Stimulated activated naive CD8-positive, alpha-beta T cell treated with anti-CD3 and anti-CD28 coated beads, Interleukin-15, Interleukin-2, amounts not matched to agents 100 ng/mL and 50 ng/mL, for 24 hours (primary cell): ENCODE results near the gene ADCY5.

Experiments
- H3K27ac Mint-ChIP-seq: one replicate; pipeline ENCODE4 v1.8.0; 2021; ENCODE audit warnings: mild to moderate bottlenecking, mixed read lengths
- H3K27me3 Mint-ChIP-seq: one replicate; pipeline ENCODE4 v1.8.0; 2021; ENCODE audit warnings: mixed read lengths
- H3K36me3 Mint-ChIP-seq: one replicate; pipeline ENCODE4 v1.8.0; 2021; ENCODE audit warnings: low read depth, mixed read lengths
- H3K4me1 Mint-ChIP-seq: one replicate; pipeline ENCODE4 v1.8.0; 2021; ENCODE audit warnings: low read depth, mixed read lengths
- H3K4me3 Mint-ChIP-seq: one replicate; pipeline ENCODE4 v1.8.0; 2021; ENCODE audit warnings: mild to moderate bottlenecking, mixed read lengths
- H3K9me3 Mint-ChIP-seq: one replicate; pipeline ENCODE4 v1.8.0; 2021; ENCODE audit warnings: mixed read lengths

The ADCY5 gene

DNA sequence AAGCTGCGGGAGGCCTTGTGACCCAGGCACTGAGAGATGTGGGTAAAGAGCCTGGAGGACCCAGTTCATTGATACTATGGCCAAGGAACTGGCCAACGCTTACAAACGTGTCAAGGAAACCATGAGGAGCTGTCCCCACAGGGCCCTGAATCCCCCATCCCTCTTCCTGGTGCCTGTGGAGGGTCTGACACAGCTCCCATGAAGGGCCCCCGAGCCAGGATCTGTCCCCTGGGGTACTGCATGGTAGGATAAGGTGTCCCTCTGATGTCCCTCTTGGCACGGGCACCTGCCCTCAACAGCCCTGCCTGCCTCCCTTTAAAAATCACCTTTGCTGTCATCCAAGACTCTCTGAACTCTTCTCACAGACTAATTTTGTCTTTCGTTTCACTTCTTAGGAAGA is 122.4 kb downstream of the ADCY5 start:
- H3K4me3 Mint-ChIP-seq, result no peak overlapping the region
- H3K27me3 Mint-ChIP-seq, result peaks cover 3% of the 10 kb centered on the region
- no peaks in the 10 kb centered on the region for H3K4me1 Mint-ChIP-seq
- H3K27ac Mint-ChIP-seq, result no peak overlapping the region
- no peaks in the 10 kb centered on the region for H3K36me3 Mint-ChIP-seq
- no peaks in the 10 kb centered on the region for H3K9me3 Mint-ChIP-seq

DNA sequence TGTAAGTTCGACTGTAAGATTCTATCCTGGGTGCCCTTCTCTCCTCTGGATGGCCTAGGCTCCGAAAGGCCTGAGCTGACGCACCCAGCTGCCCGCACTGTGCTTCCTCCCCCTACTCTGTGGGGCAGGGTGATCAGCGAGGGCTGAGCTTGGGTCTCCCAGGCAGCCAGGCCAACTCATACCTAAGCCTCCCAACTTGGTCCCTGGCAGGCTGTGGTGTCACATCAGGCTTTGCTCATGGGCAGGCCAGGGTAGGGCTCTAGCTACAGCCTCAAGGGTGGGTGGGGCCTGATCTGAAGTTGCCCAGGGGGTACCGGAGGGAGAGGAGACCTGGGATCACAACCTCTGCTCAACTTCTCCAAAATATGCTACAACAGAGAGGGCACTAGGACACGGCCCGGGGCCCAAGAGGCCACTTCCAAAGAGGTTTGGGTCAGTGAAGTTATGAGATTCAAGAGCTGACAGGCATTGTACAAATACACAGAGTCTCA is 123.1 kb downstream of the ADCY5 start:
- Mint-ChIP-seq H3K36me3 (no peaks in the 10 kb centered on the region), H3K27ac (no peak overlapping the region), H3K4me3 (no peak overlapping the region), H3K27me3 (peaks cover 6% of the 10 kb centered on the region), H3K9me3 (no peaks in the 10 kb centered on the region), H3K4me1 (no peaks in the 10 kb centered on the region)

DNA sequence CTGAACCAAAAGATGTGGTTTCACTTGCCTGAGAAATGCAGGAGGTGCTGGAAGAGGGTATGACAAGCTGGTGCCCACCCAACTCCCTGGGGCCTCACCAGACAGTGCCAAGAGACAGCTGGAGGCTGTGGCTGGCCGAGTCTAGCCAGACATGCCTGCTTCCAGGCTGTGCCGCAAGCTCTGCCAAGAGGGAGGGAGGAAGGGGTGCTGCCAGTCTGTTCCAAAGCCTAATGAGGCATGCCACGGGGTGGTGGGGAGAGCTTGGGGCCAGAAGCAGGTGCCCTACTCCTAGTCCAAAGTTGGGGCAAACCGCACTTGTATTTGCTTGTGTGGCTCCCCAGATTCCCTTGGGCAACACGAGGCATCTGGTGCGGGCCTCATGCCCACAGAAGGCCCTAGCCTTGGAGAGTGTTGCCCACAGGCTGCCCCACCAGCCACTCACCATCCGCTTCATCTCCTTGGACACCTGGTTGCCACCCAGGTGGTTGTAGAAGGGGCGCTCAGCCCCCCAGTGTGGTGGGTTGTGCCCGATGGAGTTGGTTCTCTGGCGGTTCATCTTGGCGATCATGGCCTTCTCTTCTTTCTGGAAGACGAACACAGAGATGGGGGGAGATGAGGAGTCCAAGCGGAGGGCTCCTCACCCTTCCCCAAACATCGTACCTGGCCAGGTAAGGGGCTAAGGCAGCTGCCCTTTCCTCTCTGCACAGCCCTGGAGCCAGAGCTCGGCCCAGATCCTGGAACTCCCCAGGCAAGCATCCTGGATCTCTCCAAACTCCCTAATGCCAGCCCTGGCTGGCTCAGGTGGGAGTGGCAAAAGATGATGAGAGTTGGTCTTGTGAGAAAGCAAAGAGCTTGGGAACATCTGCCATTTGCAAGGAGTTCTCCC is 123.8 kb downstream of the ADCY5 start:
- H3K27ac Mint-ChIP-seq, result no peak overlapping the region
- no peak overlapping the region for H3K4me3 Mint-ChIP-seq
- H3K4me1 Mint-ChIP-seq, result no peaks in the 10 kb centered on the region
- H3K36me3 Mint-ChIP-seq, result no peaks in the 10 kb centered on the region
- no peaks in the 10 kb centered on the region for H3K9me3 Mint-ChIP-seq
- H3K27me3 Mint-ChIP-seq, result peaks cover 9% of the 10 kb centered on the region

- Mint-ChIP-seq H3K4me3 (no peak overlapping the region), H3K9me3 (no peaks in the 10 kb centered on the region), H3K36me3 (no peaks in the 10 kb centered on the region), H3K27me3 (peaks cover 9% of the 10 kb centered on the region), H3K27ac (no peak overlapping the region), H3K4me1 (no peaks in the 10 kb centered on the region)
Observed at GRCh38 chr3:123323781-123324180, 125.1 kb downstream of the ADCY5 start.

DNA sequence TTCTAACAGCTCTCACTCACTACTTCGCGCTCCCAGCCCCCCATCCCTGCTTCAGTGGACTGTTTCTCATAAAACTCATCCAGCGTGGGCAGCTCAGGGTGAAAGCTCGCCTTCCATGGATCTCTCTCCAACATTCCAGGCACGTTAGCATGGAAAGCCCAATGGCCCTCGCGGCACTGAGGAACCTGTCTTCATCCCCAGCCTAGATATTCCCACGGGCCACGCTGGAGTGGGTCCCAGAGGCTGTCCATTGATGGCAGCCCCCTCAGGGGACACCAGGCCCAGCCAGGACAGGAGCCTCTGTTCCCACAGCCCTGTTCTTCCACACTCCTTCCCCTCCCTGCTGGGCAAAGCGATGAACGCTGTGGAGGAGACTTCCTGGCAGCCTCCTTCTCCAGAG is 126.0 kb downstream of the ADCY5 start:
- no peaks in the 10 kb centered on the region for H3K9me3 Mint-ChIP-seq
- H3K4me1 Mint-ChIP-seq, result no peaks in the 10 kb centered on the region
- no peak overlapping the region for H3K27ac Mint-ChIP-seq
- H3K27me3 Mint-ChIP-seq, result peaks cover 8% of the 10 kb centered on the region
- no peaks in the 10 kb centered on the region for H3K36me3 Mint-ChIP-seq
- no peak overlapping the region for H3K4me3 Mint-ChIP-seq

DNA sequence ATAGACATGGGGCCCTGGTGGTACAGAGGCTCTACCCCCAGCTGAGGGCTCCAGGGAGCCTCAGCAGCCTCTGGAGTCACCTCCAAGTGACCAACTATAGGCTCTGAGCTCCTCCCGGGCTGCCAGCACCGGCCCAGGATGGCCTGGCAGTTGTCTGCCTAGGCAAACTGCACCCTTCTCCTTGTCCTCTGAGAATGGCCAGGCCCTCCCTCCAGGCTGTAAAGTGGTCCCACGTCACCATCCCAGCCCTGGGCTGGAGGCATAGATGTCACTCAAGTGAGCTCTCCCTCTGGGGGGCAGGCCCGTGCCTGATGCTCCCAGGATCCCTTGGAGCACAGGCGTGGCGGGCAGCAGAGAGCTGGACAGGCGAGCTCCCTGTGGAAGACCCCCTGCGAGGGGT is 127.1 kb downstream of the ADCY5 start:
- Mint-ChIP-seq H3K36me3 (no peaks in the 10 kb centered on the region), H3K4me1 (no peaks in the 10 kb centered on the region), H3K27ac (no peak overlapping the region), H3K9me3 (no peaks in the 10 kb centered on the region), H3K4me3 (no peak overlapping the region), H3K27me3 (peaks cover 8% of the 10 kb centered on the region)

DNA sequence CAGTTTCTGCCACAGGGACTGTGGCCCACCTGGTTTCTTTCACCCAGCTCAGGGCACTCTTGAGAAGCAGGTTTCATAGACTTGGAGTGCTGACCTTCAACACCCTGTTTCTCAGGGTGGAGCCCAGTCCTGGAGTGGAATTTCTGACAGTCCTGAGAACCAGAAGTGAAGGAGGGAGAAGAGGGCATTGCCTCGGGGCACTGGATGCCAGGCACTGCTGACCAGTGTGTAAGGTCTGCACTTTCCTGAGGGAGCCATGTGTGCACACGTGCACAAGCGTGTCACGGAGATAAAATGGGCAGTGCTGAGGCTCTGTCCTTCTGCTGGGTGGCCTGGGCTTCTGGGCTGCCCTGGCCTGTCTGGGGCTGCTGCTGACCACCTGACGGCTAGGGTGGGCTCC is 128.7 kb downstream of the ADCY5 start:
- H3K27ac Mint-ChIP-seq, result no peak overlapping the region
- no peak overlapping the region for H3K4me3 Mint-ChIP-seq
- no peaks in the 10 kb centered on the region for H3K4me1 Mint-ChIP-seq
- peaks cover 9% of the 10 kb centered on the region for H3K27me3 Mint-ChIP-seq
- H3K9me3 Mint-ChIP-seq, result no peaks in the 10 kb centered on the region
- H3K36me3 Mint-ChIP-seq, result no peaks in the 10 kb centered on the region

DNA sequence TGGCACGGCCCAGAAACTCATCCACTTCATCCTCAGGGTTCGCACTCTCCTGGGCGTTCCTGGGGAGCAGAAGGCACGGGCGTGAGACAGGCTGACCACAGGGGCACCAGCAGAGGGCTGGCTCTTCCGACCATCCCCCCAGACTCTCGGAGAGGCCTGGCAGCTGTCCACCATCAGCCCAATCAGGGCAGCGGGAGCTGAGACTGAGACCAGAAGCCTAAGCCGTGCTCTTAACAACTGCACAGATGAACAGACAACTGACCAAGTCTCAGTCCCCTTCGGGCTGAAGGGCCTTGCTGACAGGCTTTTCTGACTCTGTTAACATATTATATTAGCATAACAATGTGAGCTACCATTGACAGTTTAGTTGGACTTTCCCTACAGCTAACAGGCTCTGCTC is 129.1 kb downstream of the ADCY5 start:
- Mint-ChIP-seq H3K36me3 (no peaks in the 10 kb centered on the region), H3K4me1 (no peaks in the 10 kb centered on the region), H3K27ac (no peak overlapping the region), H3K9me3 (no peaks in the 10 kb centered on the region), H3K27me3 (peaks cover 14% of the 10 kb centered on the region), H3K4me3 (no peak overlapping the region)

DNA sequence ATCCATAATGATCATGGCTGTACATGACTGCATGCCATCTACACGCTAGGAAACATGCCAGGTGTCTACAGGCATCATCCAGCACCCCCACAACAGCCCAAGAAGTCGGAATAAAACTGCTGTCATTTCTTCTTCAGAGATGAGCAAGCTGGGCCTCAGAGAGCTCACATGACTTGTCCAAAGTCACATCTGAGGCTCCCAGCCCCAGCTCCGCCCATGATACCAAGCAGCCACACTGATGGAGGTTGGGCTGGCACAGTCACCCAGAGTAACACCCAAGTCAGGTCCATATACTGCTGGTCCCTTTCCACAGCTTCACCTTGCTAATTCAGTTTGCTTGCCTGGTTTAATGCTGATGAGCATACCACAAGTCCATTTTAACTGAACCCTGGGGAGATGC is 130.5 kb downstream of the ADCY5 start:
- H3K27ac Mint-ChIP-seq, result no peak overlapping the region
- H3K36me3 Mint-ChIP-seq, result no peaks in the 10 kb centered on the region
- H3K27me3 Mint-ChIP-seq, result peaks cover 14% of the 10 kb centered on the region
- H3K4me1 Mint-ChIP-seq, result no peaks in the 10 kb centered on the region
- no peaks in the 10 kb centered on the region for H3K9me3 Mint-ChIP-seq
- no peak overlapping the region for H3K4me3 Mint-ChIP-seq

DNA sequence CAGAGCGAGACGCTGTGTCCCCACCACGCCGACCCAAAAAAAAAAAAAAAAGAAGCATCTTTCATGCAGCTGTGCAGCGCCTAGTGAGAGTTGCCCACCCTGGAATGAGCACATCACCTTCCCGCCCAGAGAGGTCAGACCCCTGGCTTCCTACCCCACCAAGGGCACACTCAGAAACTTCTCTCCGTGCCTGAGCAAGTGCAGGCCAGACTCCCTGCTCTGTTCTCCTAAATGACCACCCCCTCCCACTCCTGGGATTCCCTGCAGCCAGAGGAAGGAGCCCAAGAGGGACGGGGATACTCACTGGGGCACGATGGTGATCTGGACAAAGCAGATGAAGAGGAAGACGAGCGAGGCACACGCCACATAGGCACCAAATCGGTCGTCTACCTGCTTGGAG is 131.2 kb downstream of the ADCY5 start:
- H3K4me3 Mint-ChIP-seq, result no peak overlapping the region
- no peaks in the 10 kb centered on the region for H3K36me3 Mint-ChIP-seq
- H3K4me1 Mint-ChIP-seq, result no peaks in the 10 kb centered on the region
- no peaks in the 10 kb centered on the region for H3K9me3 Mint-ChIP-seq
- peaks cover 14% of the 10 kb centered on the region for H3K27me3 Mint-ChIP-seq
- H3K27ac Mint-ChIP-seq, result no peak overlapping the region

GRCh38 chr3:123315271-123315595 is 133.7 kb downstream of the ADCY5 start:
- no peaks in the 10 kb centered on the region for H3K9me3 Mint-ChIP-seq

DNA sequence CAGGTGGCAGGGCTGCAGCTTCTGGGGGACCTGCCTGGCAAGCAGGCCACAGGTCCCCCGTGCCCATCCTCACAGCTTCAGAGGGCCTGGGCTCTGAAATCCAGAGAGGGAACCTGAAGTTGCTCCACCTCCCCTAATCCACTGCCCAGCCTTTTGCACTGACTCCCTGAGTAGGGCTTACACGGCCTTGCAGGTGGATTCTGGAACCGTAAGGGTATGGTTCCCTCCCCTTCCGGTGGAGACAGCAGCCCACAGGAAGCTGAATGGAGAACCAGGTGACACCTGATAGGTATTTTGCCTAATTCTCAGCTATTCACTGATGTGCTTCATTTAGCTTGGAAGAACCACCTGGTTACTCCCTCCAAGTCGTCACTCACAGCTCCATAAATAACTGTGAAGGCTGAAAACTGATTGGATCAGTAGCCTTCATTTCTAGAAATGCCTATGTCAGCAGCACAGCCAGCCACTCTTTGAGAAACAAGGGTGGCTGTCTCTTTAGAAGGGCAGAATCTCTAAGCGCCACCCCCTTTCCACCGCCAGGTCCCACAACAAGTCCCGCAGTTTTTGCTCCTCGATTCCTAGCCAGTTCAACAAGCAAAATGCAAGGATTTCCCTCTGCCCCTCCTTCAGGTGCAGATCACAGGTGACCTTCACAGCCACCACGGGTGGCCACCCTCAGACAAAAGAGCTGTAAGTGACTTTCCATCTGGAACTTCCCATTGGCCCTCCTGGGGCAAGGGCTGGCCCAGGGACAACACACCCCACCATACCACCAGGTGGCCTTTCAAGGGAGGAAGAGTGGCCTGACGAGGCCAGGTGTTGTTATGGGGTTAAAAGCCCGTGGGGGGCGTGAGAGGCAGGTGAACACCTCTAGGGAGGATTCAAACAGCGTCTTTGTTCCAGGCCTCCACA is 134.3 kb downstream of the ADCY5 start:
- Mint-ChIP-seq H3K36me3 (no peaks in the 10 kb centered on the region), H3K4me1 (no peaks in the 10 kb centered on the region), H3K27me3 (peaks cover 6% of the 10 kb centered on the region), H3K4me3 (no peak overlapping the region), H3K27ac (no peak overlapping the region), H3K9me3 (no peaks in the 10 kb centered on the region)

More at GRCh38 chr3:123315271-123315595, 133.7 kb downstream of the ADCY5 start:
- Mint-ChIP-seq H3K27me3 (peaks cover 9% of the 10 kb centered on the region), H3K4me1 (no peaks in the 10 kb centered on the region), H3K36me3 (no peaks in the 10 kb centered on the region), H3K4me3 (no peak overlapping the region), H3K27ac (no peak overlapping the region)

DNA sequence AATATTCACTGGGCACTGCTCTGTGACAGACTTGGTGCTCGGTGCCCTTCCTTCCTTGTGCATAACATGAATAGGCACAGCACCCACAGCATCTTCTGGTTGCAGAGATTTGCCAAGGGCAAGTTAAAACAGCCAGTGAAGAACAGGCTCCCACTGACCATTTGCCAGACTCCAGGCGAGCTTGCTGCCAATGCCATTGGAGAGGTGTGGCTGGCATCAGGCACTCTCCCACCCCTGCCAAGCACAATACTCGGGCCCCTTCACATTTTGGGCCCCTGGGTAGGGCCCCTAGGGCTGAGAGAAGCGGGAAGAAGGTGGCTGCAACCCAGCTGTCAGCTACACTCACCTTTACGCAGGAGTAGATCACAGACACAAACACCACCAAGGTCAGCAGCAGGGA is 135.0 kb downstream of the ADCY5 start:
- Mint-ChIP-seq H3K27me3 (peaks cover 6% of the 10 kb centered on the region), H3K36me3 (no peaks in the 10 kb centered on the region)

DNA sequence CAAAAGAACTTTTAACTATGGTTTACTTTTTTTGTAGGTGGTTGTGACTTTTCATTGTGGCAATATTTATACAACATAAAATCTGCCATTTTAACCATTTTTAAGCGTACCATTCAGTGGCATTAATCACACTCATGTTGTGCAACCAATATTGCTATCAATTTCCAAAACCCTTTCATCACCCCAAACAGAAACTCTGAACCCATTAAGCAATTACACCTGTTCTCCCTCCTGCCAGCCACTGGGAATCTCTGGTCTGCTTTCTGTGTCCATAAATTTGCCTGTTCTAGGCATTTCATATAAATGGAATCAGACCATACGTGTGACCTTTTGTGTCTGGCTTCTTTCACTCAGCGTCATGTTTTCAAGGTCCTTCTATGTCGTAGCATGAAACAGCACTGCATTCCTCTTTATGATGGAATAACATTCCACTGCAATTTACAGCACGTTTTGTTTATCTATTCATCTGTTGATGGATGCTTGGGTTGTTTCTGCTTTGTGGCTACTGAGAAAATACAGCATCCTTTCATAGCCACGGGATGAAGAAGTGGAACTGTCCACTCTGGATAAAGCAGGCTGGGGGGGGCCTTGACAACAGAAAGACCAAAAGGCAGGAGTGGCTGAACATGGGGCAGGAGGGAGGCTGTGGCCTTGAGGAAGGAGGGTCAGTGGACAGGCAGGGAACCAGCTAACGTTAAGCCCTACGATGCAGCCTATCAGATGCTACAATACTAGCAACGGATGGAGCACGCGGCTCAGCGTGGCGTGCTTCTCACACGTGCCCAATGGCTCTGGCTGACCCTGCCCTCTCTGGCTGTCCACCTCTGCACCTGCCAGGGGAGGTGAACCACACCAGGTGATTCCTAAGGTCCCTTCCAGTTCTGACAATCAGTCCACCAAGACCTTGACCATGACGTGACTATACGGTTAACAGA is 136.3 kb downstream of the ADCY5 start:
- peaks cover 6% of the 10 kb centered on the region for H3K27me3 Mint-ChIP-seq
- H3K4me1 Mint-ChIP-seq, result no peaks in the 10 kb centered on the region
- H3K4me3 Mint-ChIP-seq, result no peak overlapping the region
- H3K27ac Mint-ChIP-seq, result no peak overlapping the region
- no peaks in the 10 kb centered on the region for H3K9me3 Mint-ChIP-seq
- H3K36me3 Mint-ChIP-seq, result no peaks in the 10 kb centered on the region

More for the DNA sequence above, 135.0 kb downstream of the ADCY5 start:
- Mint-ChIP-seq H3K4me3 (no peak overlapping the region), H3K4me1 (no peaks in the 10 kb centered on the region), H3K27ac (no peak overlapping the region), H3K9me3 (no peaks in the 10 kb centered on the region)
